GM20000 (cell line): ENCODE measurements around the gene NPTN.

Experiments
- DNase-seq: peaks from one replicate; pipeline ENCODE4 v3.0.0; 2012; ENCODE audit warnings: low spot score
- CTCF ChIP-seq: IDR thresholded peaks from 2 replicates; pipeline ENCODE4 v1.5.1; 2012; ENCODE audit warnings: mild to moderate bottlenecking, control low read depth; ENCODE audit errors: extremely low read depth, missing control alignments

NPTN gene

GRCh38 chr15:73631915-73632669 is 1.1 kb downstream of the NPTN start:
- DNase-seq = no peak
- no peak for TF ChIP-seq CTCF

- DNase-seq = no peak
- no peak for TF ChIP-seq CTCF
Measured at GRCh38 chr15:73630921-73631362, 2.2 kb downstream of the NPTN start.

DNA sequence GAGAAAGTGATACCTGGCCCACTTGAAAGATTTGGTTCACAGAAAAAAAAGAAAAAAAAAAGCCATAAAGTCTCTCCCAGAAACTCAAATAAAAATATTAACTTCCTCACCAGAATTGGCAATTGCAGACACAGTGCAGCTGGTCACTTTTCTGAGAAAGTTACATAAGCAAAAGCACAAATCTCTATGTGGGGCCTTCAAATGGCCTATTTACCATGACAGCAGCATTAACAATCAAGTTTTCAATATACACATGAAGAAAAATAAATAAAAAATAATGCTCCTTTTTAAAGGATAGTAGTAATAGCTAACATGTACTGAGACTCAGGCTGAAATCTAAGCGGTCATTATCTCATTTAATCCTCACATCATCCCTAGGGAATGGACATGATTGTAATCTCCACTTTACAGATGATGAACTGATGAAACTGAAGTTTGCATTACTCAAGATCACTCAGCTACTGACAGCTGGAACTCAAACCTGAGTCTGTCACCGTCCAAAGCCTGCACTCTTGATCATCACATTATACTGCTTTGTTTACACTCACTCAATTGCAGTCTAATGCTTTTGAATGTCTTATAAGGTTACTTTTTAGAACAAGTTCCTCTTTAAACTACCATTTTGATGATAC is 3.3 kb downstream of the NPTN start:
- no peak for TF ChIP-seq CTCF

GRCh38 chr15:73628976-73629797 is 4.0 kb downstream of the NPTN start:
- DNase-seq = no peak
- no peak for TF ChIP-seq CTCF

More for the DNA sequence above, 3.3 kb downstream of the NPTN start:
- no peak for DNase-seq

DNA sequence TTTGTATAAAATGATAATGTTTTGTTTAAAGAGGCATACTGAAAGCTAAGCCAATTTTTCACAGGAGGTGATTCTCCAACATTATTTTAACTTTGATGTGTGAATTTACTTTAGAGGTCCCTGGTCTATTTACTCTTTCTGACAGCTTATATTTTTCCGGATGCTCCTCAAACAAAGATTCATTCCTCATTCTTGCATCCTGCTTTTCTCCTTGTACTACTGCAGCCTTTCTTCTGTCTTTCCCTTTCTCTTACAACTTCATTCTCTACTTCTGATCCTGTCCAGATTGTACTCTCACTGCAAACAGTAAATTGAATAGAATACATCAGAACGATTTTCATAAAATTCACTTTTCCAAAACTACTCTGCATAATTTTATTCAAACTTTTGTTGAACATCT is 5.1 kb downstream of the NPTN start:
- TF ChIP-seq CTCF = no peak
- no peak for DNase-seq

DNA sequence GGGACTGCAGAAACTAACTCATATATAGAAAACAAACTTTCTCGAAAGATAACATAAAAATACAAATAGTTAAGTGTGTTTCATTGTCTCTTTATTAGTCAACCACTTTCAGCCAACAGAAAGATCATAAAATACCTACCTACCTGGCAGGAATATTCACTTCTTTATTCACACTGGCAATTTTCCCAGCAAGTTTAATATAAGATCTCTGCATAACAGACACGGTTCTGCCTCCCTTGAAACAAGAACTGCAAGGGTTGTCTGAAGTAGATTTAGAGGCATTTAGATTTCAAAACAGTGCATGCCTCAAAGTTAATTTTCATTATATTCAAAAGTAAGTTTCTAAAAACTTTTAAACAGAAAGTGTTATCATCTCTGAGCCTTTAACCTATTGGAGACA is 7.1 kb downstream of the NPTN start:
- DNase-seq = no peak
- no peak for TF ChIP-seq CTCF

DNA sequence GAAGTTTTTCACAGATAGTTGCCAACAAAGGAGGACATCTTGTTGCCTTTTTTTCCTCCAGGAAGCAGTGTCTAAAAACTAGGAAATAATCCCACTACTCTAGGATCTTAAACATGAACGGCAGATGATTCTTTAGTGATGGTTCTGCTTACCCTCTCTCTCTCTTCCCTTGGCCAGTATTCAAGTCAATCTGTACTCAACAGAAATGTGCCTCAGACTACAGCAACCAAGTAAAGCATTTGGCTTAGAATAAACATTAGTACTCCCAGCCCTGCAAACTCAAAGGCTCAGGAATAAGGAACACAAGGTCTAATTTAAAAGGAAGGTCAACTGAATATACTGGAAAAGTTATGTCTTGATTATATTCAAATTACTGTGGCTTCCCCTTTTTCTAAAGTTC is 8.7 kb downstream of the NPTN start:
- TF ChIP-seq CTCF = no peak
- no peak for DNase-seq
